Embryonic facial prominence (tissue), 1 donor: ENCODE measurements around the gene IL10RA.

Experiments used
- DNase-seq: peaks from one replicate; pipeline ENCODE4 v3.0.0-alpha.2; 2016; ENCODE audit errors: extremely low spot score

Gene IL10RA

GRCh38 chr11:117992136-117992535 lies 5.9 kb downstream of the IL10RA start:
- no peak for DNase-seq

GRCh38 chr11:117992620-117993019 lies 6.4 kb downstream of the IL10RA start:
- no peak for DNase-seq

GRCh38 chr11:117993988-117994745 lies 8.0 kb downstream of the IL10RA start:
- no peak for DNase-seq

DNA sequence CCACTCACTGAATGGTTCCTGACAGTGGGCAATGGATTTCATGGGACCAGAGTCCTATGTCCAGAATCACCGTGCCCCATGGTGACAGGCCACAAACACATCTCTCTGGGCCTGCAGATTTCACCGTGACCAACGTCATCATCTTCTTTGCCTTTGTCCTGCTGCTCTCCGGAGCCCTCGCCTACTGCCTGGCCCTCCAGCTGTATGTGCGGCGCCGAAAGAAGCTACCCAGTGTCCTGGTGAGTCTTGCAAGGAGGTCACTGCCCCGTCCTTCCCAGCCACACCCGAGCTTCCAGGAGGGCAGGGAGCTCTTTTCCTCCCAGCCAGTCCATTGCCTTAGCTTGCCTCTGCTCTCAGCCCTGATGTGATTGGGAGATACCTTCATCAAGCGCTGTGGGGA lies 9.3 kb downstream of the IL10RA start:
- no peak for DNase-seq

GRCh38 chr11:117996058-117996457 lies 9.9 kb downstream of the IL10RA start:
- DNase-seq = no peak

- DNase-seq = no peak
These were observed 11.2 kb downstream of the IL10RA start for GRCh38 chr11:117997406-117997805.

DNA sequence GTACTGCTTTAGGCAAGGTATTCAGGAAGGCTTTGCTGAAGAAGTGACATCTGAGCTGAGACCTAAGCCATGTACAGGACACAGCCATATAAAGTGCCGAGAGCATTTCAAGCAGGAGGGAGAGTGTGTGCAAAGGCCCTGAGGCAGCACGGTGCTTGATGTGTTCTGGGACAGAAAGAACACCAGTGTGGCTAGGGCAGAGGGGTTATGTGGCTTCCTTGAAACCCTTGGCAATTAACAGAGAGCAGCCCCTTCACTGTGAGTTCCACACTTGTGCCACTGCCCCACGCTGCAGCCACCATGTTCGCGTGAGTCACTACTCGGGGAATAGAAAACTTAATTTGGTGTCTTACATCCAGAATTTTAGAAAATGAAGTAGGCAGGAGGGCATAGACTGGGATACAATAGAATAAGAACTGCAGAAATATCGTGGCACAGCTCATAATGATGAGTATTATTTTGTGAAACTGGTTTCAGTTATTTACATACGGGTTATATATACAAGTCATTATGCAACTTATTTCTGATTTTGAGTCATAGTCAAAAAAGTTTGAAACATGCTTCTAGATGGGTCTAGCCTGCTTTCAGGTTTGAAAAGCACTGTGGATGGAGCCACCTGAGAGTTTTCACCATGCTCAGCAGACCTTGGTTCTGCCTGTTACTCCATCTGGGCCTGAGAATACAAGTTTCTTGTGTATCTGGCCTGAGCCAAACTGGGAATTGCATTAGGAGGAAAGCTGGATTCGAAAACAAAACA lies 11.8 kb downstream of the IL10RA start:
- no peak for DNase-seq

DNA sequence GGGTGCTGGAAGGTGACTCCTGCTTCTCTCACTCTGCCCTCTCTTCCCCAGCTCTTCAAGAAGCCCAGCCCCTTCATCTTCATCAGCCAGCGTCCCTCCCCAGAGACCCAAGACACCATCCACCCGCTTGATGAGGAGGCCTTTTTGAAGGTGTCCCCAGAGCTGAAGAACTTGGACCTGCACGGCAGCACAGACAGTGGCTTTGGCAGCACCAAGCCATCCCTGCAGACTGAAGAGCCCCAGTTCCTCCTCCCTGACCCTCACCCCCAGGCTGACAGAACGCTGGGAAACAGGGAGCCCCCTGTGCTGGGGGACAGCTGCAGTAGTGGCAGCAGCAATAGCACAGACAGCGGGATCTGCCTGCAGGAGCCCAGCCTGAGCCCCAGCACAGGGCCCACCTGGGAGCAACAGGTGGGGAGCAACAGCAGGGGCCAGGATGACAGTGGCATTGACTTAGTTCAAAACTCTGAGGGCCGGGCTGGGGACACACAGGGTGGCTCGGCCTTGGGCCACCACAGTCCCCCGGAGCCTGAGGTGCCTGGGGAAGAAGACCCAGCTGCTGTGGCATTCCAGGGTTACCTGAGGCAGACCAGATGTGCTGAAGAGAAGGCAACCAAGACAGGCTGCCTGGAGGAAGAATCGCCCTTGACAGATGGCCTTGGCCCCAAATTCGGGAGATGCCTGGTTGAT lies 12.6 kb downstream of the IL10RA start:
- DNase-seq = no peak

DNA sequence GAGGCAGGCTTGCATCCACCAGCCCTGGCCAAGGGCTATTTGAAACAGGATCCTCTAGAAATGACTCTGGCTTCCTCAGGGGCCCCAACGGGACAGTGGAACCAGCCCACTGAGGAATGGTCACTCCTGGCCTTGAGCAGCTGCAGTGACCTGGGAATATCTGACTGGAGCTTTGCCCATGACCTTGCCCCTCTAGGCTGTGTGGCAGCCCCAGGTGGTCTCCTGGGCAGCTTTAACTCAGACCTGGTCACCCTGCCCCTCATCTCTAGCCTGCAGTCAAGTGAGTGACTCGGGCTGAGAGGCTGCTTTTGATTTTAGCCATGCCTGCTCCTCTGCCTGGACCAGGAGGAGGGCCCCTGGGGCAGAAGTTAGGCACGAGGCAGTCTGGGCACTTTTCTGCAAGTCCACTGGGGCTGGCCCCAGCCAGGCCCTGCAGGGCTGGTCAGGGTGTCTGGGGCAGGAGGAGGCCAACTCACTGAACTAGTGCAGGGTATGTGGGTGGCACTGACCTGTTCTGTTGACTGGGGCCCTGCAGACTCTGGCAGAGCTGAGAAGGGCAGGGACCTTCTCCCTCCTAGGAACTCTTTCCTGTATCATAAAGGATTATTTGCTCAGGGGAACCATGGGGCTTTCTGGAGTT lies 13.3 kb downstream of the IL10RA start:
- DNase-seq = no peak

DNA sequence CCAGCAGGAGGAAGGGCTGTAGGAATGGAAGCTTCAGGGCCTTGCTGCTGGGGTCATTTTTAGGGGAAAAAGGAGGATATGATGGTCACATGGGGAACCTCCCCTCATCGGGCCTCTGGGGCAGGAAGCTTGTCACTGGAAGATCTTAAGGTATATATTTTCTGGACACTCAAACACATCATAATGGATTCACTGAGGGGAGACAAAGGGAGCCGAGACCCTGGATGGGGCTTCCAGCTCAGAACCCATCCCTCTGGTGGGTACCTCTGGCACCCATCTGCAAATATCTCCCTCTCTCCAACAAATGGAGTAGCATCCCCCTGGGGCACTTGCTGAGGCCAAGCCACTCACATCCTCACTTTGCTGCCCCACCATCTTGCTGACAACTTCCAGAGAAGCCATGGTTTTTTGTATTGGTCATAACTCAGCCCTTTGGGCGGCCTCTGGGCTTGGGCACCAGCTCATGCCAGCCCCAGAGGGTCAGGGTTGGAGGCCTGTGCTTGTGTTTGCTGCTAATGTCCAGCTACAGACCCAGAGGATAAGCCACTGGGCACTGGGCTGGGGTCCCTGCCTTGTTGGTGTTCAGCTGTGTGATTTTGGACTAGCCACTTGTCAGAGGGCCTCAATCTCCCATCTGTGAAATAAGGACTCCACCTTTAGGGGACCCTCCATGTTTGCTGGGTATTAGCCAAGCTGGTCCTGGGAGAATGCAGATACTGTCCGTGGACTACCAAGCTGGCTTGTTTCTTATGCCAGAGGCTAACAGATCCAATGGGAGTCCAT lies 14.1 kb downstream of the IL10RA start:
- DNase-seq = no peak

GRCh38 chr11:118000850-118001228 lies 14.6 kb downstream of the IL10RA start:
- no peak for DNase-seq

- no peak for DNase-seq
These were observed 15.3 kb downstream of the IL10RA start for GRCh38 chr11:118001494-118001971.

GRCh38 chr11:118002010-118002540 lies 15.9 kb downstream of the IL10RA start:
- no peak for DNase-seq

- DNase-seq = no peak
These were observed 16.6 kb downstream of the IL10RA start for GRCh38 chr11:118002541-118003423.

DNA sequence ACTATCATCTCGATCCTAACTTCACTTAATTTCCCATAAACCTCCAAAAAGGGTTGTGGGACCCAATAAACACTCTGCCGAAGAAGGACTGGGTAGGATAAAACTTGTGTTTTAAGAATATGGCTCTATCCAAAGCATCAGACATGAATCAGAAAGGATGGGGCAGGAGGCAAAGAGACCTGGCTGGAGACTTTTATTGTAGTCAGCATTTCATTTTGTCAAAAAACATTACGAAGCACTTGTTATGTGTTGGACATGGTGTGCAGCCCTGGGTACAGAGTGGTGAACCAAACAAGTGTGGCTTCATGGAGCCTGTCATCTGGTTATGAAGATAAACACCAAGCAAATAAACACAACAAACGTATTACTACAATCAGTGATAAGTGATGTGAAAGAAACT lies 17.3 kb downstream of the IL10RA start:
- DNase-seq = no peak

GRCh38 chr11:118004543-118005223 lies 18.5 kb downstream of the IL10RA start:
- DNase-seq = no peak

DNA sequence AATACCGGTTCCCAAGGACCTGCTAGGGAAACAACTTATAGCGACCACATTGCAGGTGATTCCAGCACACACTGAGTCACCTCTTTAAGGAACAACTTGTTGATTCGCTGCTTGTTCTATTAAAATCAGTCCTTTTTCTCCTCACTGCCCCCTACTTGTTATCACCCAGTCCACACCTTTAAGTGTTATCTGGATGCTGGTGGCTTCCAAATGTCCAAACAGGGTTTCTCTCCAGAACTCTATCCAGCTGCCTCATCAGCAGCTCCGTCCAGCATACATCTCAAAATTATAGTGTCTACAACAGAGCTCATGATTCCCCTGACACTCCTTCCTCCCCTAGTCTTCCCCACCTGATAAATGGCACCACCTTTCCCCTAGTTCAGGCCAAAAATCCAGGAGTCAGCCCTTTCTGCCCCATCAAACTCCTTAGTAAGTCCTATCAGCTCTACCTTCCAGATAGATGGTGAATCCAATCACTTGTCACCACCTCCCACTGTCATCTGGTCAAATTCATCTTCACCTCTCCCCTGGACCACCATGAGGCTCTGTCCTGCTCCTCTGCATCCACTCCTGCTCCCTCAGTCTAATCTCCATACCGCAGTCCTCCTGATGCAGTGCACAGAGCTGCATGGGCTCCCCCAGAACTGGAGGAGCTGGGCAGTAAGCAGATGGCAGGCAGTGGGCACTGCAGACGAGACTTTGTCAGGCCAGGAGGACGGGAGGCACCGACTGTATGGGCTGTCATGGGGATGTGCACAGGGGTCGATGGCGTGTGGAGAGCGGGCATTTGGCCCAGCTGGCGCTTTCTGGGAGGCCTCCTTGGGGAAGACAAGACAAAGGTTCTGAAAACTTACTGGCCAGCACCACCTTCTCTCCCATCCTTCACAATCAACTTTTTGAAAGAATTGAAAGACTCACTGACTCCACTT lies 19.3 kb downstream of the IL10RA start:
- no peak for DNase-seq

GRCh38 chr11:118006153-118006534 lies 19.9 kb downstream of the IL10RA start:
- DNase-seq = no peak
